ENCODE data around the gene XKR3. TPM values are rescaled to one million over a fixed set of nuclear protein-coding genes. Genes with fewer than 3 reads are reported as not detected.
"Not testable (repeated sequence)": the region's sequence is repeated elsewhere in the genome, so short reads cannot be mapped to it uniquely, and the experiment has no call there.

Gene XKR3
- total and polyA plus RNA-seq, 2 of the 8 experiments (the other 6 are each of a cell fraction or from before 2014, with no cell fraction given) = 0.17 TPM; not detected in 1

- H3K56ac ChIP-seq (replicated peaks; ENCODE audit: insufficient read length, low read depth, low read length); H2BK12ac ChIP-seq (ENCODE audit: low read depth, low read length); H3K14ac ChIP-seq (ENCODE audit: insufficient read length); DNase-seq (ENCODE audit: low read depth in 1 of 2, low spot score in 2 of 2); H3K27me3 ChIP-seq (replicated peaks in 1 of 4; ENCODE audit: control insufficient read depth in 3 of 4, extremely low read depth in 1 of 4, insufficient read depth in 3 of 4, low read length in 3 of 4); H4K5ac ChIP-seq (ENCODE audit: insufficient read length, low read depth, low read length); H3K36me3 ChIP-seq (ENCODE audit: control insufficient read depth in 2 of 4, insufficient read depth in 4 of 4, low read length in 3 of 4); H2BK20ac ChIP-seq (ENCODE audit: low read length); H2BK5ac ChIP-seq (ENCODE audit: low read depth, low read length); H3K23ac ChIP-seq (ENCODE audit: insufficient read length); H2BK15ac ChIP-seq (ENCODE audit: low read length); H4K8ac ChIP-seq (ENCODE audit: extremely low read depth, insufficient read depth, low read length); H2AFZ ChIP-seq (ENCODE audit: low read length); H3K27ac ChIP-seq (ENCODE audit: low read depth, low read length); H2AK5ac ChIP-seq (ENCODE audit: low read depth, low read length); H3K18ac ChIP-seq (ENCODE audit: extremely low read depth, low read length); POLR2A ChIA-PET (ENCODE audit: partially characterized antibody); H3K79me1 ChIP-seq (ENCODE audit: low read depth, low read length); H3K4me2 ChIP-seq (ENCODE audit: insufficient read depth in 1 of 2, low read depth in 2 of 2, low read length in 2 of 2); H3K4ac ChIP-seq (replicated peaks; ENCODE audit: insufficient read length, low read depth, low read length); H4K20me1 ChIP-seq (replicated peaks in 1 of 2; ENCODE audit: control insufficient read depth in 1 of 2, insufficient read depth in 2 of 2, low read length in 2 of 2); H3K23me2 ChIP-seq (ENCODE audit: low read depth, low read length); FAIRE-seq; CTCF ChIA-PET (ENCODE audit: partially characterized antibody); H3K4me1 ChIP-seq (replicated peaks in 1 of 4; ENCODE audit: control insufficient read depth in 3 of 4, insufficient read depth in 4 of 4, low read length in 3 of 4); H3K79me2 ChIP-seq (ENCODE audit: control insufficient read depth in 1 of 2, insufficient read depth in 2 of 2, low read length in 2 of 2); H2BK120ac ChIP-seq (replicated peaks; ENCODE audit: low read depth, low read length); H3K4me3 ChIP-seq (ENCODE audit: extremely low read depth in 1 of 4, insufficient read depth in 2 of 4, low read depth in 3 of 4, low read length in 4 of 4); H4K91ac ChIP-seq (replicated peaks; ENCODE audit: insufficient read length, low read length); H3K9ac ChIP-seq (replicated peaks in 1 of 4; ENCODE audit: extremely low read depth in 1 of 4, low read depth in 3 of 4, low read length in 3 of 4): not testable (repeated sequence)
- WGBS, 2 experiments (ENCODE audit: extremely low coverage in 1 of 2, insufficient coverage in 1 of 2, insufficient read length in 1 of 2, insufficient replicate concordance in 2 of 2, low coverage in 1 of 2, low lambda C conversion rate in 2 of 2, missing lambda C conversion rate in 1 of 2) = 90% methylated on average over 21 of the region's 21 CpGs; no CpG with 5 or more reads in 1 of the 2 experiments
- peaks cover 8 to 54% of the 10 kb centered on the region in 2 experiments for H3K9me3 ChIP-seq (ENCODE audit: insufficient read depth in 2 of 2, low read depth in 1 of 2, low read length in 1 of 2)
Observed at GRCh38 chr22:16747266-16748159, 77.7 kb downstream of the XKR3 start.

- H3K9ac ChIP-seq (replicated peaks in 1 of 4; ENCODE audit: extremely low read depth in 1 of 4, low read depth in 3 of 4, low read length in 3 of 4); H3K79me2 ChIP-seq (ENCODE audit: control insufficient read depth in 1 of 2, insufficient read depth in 2 of 2, low read length in 2 of 2); H3K4ac ChIP-seq (replicated peaks; ENCODE audit: insufficient read length, low read depth, low read length); H3K27me3 ChIP-seq (replicated peaks in 1 of 4; ENCODE audit: control insufficient read depth in 3 of 4, extremely low read depth in 1 of 4, insufficient read depth in 3 of 4, low read length in 3 of 4); DNase-seq (ENCODE audit: low read depth in 1 of 2, low spot score in 2 of 2); POLR2A ChIA-PET (ENCODE audit: partially characterized antibody); H3K4me1 ChIP-seq (replicated peaks in 1 of 4; ENCODE audit: control insufficient read depth in 3 of 4, insufficient read depth in 4 of 4, low read length in 3 of 4); H3K23ac ChIP-seq (ENCODE audit: insufficient read length); H3K4me3 ChIP-seq (ENCODE audit: extremely low read depth in 1 of 4, insufficient read depth in 2 of 4, low read depth in 3 of 4, low read length in 4 of 4); H3K36me3 ChIP-seq (ENCODE audit: control insufficient read depth in 2 of 4, insufficient read depth in 4 of 4, low read length in 3 of 4); H4K8ac ChIP-seq (ENCODE audit: extremely low read depth, insufficient read depth, low read length); H2BK12ac ChIP-seq (ENCODE audit: low read depth, low read length); H2AFZ ChIP-seq (ENCODE audit: low read length); H2BK15ac ChIP-seq (ENCODE audit: low read length); H2BK5ac ChIP-seq (ENCODE audit: low read depth, low read length); H3K4me2 ChIP-seq (ENCODE audit: insufficient read depth in 1 of 2, low read depth in 2 of 2, low read length in 2 of 2); H2BK20ac ChIP-seq (ENCODE audit: low read length); H3K27ac ChIP-seq (ENCODE audit: low read depth, low read length); CTCF ChIA-PET (ENCODE audit: partially characterized antibody); H4K91ac ChIP-seq (replicated peaks; ENCODE audit: insufficient read length, low read length); H3K23me2 ChIP-seq (ENCODE audit: low read depth, low read length); FAIRE-seq; H4K5ac ChIP-seq (ENCODE audit: insufficient read length, low read depth, low read length); H4K20me1 ChIP-seq (replicated peaks in 1 of 2; ENCODE audit: control insufficient read depth in 1 of 2, insufficient read depth in 2 of 2, low read length in 2 of 2); H3K56ac ChIP-seq (replicated peaks; ENCODE audit: insufficient read length, low read depth, low read length); H2AK5ac ChIP-seq (ENCODE audit: low read depth, low read length); H3K18ac ChIP-seq (ENCODE audit: extremely low read depth, low read length); H2BK120ac ChIP-seq (replicated peaks; ENCODE audit: low read depth, low read length); H3K14ac ChIP-seq (ENCODE audit: insufficient read length); H3K79me1 ChIP-seq (ENCODE audit: low read depth, low read length): not testable (repeated sequence)
- 50% methylated on average over 1 of the region's 1 CpG; no CpG with 5 or more reads in 1 of the 2 experiments for WGBS, 2 experiments (ENCODE audit: extremely low coverage in 1 of 2, insufficient coverage in 1 of 2, insufficient read length in 1 of 2, insufficient replicate concordance in 2 of 2, low coverage in 1 of 2, low lambda C conversion rate in 2 of 2, missing lambda C conversion rate in 1 of 2)
- H3K9me3 ChIP-seq (ENCODE audit: insufficient read depth in 2 of 2, low read depth in 1 of 2, low read length in 1 of 2) = peaks cover 27 to 35% of the 10 kb centered on the region in 2 experiments
Observed at GRCh38 chr22:16734271-16734670, 90.9 kb downstream of the XKR3 start.
